Retina (tissue), 1 donor: ENCODE data around the gene SDR42E1.
"Not testable (repeated sequence)": the region's sequence is repeated elsewhere in the genome, so short reads cannot be mapped to it uniquely, and the experiment has no call there.

Experiments used
- DNase-seq: peaks from one replicate; pipeline ENCODE4 v3.0.0-alpha.2; 2016

The SDR42E1 gene

DNA sequence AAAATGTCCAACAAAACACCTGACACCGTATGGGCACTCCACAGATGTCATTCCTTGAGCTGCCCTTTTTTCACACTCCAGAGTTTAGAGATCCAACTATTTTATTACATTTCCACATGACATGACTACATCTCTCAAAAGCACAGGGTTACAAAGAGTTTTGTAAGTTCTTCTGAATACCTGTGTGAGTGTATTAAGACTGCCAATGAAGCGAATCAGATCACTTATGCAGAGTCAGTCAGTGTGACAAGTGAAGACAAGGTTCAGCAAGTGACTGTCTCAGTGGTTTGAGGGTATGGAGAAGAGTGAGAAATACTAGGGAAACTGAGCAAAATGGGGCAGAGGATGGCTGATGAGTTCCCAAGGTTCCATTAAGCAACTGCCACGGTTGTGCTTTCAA is 8.4 kb downstream of the SDR42E1 start:
- DNase-seq = no peak

DNA sequence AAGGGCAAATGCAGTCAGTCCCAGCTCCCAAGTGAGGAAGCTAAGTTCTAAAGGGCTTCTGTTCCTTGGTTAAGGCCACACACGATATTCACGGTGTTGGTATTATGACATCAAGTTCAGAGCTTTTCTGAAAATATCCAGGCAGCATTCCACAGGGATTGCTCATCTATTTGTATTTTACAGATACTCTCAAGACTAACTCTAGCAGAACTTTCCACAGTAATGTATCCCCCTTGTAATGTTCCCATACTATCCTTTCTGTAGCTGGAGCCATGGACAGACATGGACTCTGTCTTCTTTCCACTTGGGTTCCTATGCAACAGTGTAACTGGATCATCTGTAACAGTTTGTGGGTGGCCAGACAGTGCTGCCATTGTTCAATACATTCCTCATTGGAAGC is 13.5 kb downstream of the SDR42E1 start:
- no peak for DNase-seq

DNA sequence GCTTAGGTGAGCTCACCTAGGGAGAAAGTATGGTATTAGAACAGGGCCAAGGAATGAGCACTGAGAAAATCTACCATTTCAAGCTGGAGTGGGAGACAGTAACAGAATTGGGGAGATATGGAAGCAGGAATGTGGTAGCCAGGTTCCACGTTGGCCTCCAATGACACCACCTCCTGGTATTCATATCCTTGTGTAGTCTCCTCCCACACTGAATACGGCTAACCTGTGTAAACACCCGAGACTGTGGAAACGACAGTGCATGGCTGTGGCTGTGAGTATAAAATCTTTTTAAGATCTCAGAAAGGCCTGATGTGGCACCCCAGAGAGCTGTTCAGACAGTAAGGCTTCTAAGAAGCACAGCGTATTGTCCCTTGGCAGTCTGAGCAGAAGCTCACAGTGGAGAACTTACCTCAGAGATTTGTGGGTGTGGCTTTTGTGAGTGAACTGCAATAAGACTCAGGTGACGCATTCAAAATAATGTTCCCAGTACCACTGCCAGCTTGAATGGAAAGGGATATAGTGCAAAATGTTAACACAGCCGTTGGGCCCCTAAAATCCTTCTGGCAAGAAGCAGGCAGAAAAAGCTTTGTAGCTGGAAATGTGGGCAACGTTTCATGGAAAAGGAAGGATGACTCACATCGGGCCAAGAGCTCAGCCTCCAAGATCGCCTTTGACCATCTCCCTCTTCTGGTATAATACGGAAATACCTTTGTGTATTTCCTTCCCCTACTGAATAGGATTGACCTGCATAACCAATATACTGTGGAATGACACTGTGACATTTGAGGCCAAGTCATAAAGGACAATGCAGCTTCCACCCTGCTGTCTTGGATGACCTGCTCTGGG is 14.4 kb downstream of the SDR42E1 start:
- no peak for DNase-seq

DNA sequence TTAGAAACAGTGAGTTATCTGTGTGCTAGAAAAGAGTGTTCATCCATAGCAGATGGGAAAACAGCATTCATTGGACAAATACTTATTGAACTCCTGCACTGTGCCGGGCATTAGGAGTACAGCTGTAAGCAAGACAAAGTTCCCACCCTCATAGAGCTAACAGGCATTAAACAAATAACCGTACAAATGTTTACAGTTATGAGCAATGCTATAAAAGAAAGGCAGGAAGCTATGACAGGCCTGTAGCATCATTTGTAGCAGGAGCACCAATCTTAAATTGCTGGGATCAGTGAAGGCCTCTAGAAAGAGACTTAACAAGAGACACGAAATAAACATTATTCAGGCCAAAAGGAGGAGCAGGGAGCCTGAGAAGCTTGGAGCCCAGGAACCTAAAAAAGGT is 15.6 kb downstream of the SDR42E1 start:
- no peak for DNase-seq

DNA sequence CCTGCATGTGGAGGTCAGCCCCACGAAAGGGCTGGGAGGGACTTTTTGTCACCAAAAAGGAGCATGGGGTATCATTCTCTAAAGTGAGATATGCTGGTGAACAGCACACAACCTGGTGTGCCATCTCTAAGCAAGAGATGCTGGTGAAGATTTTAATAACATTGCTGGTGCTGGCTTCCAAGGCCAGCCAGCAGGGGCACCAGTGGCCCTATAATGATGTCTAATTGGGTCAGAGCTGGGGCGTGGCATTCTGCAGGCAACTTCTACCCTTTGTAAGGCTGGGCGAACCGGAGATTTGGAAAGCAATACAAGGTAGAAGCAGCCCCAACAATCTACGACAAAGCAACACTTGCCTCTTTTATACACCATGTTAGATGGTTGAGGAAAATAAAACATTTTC is 16.8 kb downstream of the SDR42E1 start:
- DNase-seq = no peak

DNA sequence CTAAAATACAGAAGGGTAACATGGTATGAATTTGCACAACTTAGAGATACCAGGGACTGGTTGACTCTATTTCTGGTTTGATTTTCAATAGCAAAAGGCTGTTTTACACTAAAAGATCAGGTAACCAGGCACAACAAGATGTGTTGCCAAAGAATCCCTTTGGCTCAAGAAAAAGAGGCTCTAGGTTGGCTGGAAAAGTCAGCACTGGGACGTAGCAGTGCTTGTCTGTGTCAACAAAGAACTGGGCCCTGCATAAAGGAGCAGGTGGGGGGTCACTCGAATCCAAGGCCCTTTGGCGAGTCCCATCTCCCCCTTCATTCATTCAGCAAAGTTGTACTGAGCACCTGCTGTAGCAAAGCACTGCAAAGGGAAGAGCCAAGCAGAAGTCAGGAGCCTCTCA is 18.4 kb downstream of the SDR42E1 start:
- no peak for DNase-seq

DNA sequence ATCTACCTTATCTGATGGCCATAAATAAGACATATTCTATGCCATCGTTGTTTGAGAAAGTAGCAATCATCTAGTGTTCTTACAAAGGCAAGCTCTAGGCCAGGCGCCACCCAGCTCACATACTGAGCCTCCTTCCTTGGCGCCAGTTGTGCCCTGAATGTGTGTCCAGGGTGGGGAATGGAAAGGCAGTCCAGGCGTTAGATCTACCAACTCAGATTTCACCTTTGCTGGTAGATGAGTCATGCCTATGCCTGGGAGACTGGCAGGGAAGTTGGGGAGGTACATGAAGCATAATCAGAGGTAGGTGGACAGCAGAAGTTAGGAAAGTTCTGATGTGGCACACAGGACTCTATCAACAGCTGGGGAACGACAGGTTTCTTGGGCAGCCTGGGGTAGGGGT is 23.6 kb downstream of the SDR42E1 start:
- no peak for DNase-seq

DNA sequence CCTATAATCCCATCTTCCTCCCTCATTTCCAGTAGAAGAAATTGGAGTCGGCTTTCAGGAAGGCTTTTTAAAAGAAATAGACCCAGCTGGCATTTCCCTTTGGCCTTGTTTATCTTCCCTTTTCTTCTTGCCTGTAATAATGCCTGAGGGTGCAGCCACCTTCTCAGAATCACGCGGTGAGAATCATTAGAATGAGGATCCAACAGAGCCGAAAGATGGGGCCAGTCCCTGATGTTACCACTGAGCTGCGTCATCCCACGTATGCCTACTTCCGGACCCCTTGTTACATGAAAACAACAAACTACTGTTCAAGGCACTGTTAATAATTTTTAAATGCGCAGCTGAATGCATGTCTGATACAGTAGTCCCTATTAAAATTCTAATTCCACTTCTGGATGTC is 24.1 kb downstream of the SDR42E1 start:
- no peak for DNase-seq

DNA sequence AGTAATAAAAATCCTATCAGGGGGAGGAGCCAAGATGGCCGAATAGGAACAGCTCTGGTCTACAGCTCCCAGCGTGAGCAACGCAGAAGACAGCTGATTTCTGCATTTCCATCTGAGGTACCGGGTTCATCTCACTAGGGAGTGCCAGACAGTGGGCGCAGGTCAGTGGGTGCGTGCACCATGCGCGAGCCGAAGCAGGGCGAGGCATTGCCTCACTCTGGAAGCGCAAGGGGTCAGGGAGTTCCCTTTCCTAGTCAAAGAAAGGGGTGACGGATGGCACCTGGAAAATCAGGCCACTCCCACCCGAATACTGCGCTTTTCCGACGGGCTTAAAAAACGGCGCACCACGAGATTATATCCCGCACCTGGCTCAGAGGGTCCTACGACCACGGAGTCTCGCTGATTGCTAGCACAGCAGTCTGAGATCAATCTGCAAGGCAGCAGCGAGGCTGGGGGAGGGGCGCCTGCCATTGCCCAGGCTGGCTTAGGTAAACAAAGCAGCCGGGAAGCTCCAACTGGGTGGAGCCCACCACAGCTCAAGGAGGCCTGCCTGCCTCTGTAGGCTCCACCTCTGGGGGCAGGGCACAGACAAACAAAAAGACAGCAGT is 33.8 kb downstream of the SDR42E1 start:
- DNase-seq = not testable (repeated sequence)

DNA sequence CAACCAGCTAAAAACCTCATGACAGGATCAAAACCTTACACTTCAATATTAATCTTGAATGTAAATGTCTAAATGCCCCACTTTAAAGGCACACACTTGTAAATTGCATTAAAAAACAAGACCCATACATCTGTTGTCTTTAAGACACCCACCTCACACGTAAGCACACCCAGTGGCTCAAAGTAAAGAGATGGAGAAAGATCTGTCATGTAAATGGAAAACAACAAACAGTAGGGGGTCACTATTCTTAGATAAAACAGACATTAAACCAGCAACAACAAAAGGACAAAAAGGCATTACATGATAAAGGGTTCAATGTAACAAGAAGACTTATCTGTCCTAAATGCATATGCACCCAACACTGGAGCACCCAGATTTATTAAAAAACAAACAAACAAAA is 35.6 kb downstream of the SDR42E1 start:
- no peak for DNase-seq

DNA sequence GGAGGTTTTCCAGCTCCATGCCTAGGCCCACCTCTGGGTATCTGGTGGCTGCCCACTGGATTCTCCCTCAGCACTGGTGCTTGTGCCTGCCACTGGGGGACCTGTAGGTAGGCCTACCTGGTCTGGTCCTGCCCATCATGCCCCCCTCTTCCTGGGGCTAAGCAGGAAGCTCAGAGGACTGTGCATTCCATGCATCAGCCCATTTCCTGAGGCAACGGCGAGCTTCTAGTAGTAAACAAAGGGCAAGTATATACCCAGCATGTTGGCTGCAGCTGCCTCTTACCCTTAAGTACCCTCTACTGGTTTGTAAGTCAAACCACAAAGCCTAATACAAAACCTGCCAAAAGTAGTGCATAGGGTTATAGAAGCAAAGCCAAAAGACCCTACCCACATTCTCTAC is 37.5 kb downstream of the SDR42E1 start:
- no peak for DNase-seq

DNA sequence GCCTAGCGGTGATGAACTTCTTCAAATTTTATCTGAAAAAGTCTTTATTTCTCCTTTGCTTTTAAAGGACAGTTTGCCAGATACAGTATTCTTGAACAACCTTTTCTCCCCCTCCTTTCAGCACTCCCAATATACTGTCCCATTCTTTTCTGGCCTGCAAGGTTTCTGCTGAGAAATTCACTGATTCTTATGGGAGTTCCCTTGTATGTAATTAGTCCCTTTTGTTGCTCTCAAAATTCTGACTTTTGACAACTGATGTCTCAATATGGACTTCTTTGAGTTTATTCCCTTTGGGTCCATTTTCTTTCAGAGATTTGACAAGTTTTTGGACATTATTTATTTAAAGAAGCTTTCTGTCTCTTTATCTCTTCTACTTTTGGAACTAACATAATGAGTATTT is 39.4 kb downstream of the SDR42E1 start:
- no peak for DNase-seq

DNA sequence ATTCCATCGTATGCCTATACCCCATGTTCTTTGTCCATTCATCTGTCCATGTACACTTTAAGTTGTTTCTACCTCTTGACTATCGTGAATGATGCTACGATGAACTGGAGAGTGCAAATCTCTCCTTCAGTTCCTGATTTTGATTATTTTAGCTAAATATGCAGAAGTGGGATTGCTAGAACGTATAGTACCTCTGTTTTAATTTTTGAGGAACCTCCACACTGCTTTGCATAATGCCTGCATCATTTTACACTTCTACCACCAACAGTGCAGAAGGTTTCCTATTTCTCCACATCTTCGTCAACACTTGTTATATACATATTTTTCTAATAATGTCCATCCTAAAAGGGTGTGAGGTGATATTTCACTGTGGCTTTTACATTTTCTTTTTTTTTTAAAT is 43.9 kb downstream of the SDR42E1 start:
- no peak for DNase-seq

DNA sequence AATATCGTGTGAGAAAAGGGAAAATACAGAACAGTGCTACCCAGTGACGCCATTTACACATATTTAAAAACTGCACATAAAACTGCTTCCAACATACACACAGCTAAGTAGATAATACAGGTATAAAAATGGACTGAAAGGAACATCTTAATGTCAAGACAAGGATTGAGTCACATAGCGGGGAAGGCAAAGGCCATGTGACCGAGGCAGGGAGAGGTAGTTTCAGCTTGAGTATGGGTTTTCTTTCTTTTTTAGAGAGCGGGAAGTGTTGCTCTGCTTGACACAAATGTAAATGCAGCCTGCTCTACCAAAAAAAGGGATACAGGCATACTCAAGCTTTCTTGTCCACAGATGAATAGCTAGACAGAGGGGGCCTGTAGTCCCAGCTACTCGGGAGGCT is 46.5 kb downstream of the SDR42E1 start:
- DNase-seq = no peak

DNA sequence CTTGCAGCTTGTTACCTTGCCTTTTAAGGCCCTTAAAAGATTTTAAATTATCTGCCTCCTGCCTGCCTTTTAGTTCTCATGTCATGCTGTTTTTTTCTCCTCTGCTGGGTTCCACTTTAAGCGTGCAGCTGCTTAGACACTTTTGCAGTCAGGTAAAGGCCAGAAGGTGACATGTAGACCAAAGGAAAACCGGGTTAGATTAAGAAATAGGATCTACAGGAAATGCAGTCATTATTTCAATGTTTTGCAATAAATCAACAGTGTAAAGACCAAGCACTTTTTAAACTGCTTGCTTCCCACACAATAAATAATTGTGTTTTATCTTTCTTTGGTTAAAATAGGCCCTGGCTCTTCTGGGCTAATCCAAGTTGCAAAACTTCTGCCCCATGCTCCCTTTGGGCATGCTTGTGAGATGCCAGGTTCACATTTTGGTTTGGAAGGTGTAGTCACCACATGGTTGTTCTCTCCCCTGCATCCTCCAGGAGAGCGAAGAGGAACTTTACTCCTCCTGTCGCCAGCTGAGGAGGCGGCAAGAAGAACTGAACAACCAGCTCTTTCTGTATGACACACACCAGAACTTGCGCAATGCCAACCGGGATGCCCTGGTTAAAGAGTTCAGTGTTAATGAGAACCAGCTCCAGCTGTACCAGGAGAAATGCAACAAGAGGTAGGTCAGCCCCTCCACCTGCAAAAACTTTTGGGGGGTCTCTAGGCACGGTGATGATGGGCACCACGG is 54.9 kb downstream of the SDR42E1 start:
- no peak for DNase-seq

DNA sequence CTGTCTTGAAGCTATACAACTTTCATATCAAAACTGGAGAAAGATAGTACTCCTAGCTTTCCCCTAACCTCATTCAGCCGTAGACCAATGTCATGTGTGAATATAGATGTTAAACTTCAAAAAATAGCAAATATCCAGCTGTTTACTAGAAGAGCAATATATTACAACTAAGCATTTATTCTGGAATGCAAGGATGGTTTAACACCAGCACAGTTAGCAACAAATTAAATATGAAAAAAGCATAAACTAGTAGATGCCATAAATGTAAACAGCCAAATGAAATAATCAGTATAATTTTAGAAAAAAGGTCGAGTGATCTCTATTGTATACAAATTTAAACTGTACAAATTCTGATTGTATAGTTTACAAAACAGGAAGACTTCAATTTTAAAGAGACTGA is 59.7 kb downstream of the SDR42E1 start:
- no peak for DNase-seq

DNA sequence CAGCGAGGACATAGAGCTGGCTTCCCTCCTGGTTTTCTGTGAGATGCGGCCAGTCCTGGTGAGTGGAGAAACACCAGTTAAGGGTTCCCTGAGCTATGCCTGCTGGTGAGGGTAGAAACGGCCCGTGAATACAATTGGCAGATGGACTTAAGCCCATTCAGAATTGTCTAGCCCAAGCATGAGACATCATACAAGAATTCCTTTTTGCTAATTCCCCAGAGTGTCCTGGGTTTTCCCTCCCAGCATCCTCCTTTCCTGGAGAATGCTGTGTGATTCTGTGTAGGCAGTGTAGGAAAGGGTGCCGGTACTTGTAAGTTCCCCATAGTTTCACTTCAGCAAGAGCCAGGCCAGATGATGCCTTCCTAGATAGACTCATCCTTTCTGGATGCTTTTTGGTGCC is 65.1 kb downstream of the SDR42E1 start:
- no peak for DNase-seq

DNA sequence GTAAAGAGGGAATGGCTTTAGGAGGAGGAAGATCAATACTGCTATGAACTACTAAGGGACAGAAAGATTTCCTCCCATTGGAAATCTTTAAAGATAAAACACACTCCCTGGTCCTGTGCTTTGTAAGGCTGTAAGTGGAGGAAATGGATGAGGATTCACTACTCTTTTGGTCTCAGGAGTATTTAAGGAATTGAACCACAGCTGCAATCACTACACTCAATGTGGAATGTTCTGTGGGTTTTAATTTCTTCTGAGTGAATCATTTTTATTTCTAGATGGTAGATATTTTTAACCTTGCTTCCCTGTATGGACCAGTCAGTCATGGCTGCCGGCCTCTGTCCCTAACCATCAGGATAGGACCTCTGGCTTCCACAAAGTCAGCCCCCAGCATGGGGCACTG is 65.6 kb downstream of the SDR42E1 start:
- no peak for DNase-seq

DNA sequence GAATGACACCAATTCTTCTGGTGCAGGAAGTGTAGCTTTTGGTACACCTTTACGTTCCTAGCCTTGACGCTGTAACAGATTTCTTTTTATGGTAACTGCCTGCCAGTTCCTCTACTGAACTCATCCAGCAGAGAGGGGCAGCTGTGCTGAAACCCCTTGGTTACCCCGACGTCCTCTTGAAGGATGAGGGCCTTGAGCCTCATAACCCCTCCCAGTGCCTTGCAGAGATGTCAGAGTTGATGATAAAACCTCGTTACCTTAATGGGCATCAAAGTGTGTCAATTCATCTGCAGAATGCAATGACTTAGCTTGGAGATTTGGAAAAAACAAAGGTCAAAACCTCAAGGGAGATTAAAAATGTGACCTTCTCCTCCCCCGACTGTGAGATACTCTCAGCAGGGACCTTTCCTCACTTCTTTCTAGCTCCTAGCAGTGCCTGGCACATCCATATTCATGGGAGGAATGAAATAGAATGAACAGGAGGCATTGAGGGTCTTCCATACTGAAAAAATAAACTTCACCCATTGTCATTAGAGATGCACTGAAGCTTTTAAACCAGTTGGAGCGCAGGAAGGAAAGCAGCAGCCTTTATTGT is 69.2 kb downstream of the SDR42E1 start:
- DNase-seq = no peak

DNA sequence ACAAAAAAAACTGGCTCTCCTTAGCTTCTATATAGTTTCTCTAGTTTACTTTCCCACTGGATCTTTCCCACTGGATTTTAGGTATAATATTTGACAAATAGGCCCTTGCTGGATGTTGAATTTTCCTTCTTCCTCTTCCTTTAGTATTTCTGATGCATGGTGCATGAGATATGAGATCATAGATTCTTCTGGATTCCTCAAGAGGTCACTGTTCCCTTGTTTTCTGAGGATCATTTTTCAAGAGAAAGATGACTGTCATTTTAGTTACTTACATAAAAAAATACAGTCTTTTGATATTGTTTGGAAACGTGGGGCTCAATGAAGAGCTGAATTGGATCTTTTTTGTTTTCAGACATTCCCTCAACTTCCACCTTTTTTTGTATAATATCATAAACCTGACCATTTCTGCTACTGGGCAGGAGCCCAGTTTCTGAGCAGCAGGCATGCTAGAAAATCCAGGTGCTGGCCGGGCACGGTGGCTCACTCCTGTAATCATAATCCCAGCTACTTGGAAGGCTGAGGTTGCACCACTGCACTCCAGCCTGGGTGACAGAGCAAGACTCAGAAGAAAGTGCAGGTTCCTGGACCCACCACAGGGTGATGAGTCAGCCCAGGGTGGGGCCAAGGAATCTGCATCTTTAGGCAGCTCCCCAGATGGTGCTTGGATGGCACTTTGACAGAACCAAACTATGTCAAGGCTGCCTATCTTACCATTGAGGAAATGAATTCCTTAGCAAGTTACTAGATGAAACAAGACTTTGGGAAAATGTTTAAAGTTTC is 70.3 kb downstream of the SDR42E1 start:
- peak; percentile 45 for DNase-seq

DNA sequence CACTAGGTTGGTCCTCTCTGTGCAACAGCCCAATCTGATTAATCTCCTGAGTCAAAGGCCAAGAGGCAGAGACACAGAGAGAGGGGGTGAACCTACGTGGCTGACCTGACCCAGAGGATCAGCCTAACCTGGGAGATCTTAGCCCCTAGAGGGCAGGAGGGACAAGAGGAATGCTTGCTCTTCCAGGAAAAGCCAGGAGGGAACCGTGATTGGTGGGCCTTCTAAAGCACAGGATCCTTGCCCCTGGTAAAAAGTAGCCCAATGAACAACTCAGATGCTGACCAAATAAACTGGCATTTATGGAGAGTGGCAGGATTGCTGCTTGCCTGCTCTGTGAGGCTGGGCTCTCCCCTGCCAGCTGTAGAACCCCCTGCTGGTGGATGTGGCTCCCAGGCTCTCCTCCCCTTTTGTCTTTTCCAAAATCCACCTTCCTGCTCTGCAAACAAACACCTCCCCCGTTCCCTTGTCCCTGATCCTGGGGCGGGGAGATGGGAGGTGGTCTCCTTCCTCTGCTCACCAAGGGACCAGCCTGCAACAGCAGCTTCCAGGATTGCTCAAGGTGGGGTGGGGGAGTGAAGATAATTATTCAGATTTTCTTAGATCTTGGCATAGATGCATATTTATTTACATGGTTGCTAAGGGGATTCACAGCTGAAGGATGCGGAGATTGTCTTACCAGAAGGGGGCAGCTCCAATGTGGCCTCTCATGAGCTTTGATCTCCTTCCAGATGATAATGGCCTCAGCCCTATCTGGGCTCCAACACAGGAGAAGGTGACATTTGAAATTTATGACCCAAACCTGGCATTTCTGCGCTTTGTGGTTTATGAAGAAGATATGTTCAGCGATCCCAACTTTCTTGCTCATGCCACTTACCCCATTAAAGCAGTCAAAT is 71.9 kb downstream of the SDR42E1 start:
- no peak for DNase-seq
